ENCODE results near the gene INHBE.
"Not testable (repeated sequence)": the region's sequence is repeated elsewhere in the genome, so short reads cannot be mapped to it uniquely, and the experiment has no call there.

- TF ChIP-seq GABPA (IDR thresholded peaks at IDR 0.05 in 1 of 2, conservative IDR thresholded peaks at IDR 0.05 in 1 of 2); REST (IDR thresholded peaks at IDR 0.05); EGR1 (IDR thresholded peaks at IDR 0.05; ENCODE audit: low read depth in 2 of 2); CTCF (IDR thresholded peaks at IDR 0.05; ENCODE audit: low read depth, low read length, missing input control); ZBTB33 (IDR thresholded peaks at IDR 0.05); HNF4G (IDR thresholded peaks at IDR 0.05); RAD21 (IDR thresholded peaks at IDR 0.05); FOXA1 (IDR thresholded peaks at IDR 0.05); YY1 (IDR thresholded peaks at IDR 0.05); ATF3 (IDR thresholded peaks at IDR 0.05); MAX (IDR thresholded peaks at IDR 0.05); TAF1 (conservative IDR thresholded peaks at IDR 0.05); SP1 (IDR thresholded peaks at IDR 0.05); JUND (IDR thresholded peaks at IDR 0.05): not testable (repeated sequence)
These were observed 13.7 kb upstream of the INHBE start for GRCh38 chr12:57441393-57441792.
